T-helper 1 cell treated with Interleukin-12 subunit alpha and Interleukin-12 subunit beta and Interleukin-4 antibody, amounts not matched to agents 30 μg/mL and 1 μg/mL, for 36 hours (primary cell): Measurements from ENCODE around the gene ZC3H18.

Experiments
- H3K27ac Mint-ChIP-seq: one replicate; pipeline ENCODE4 v1.8.0; 2021; ENCODE audit warnings: mild to moderate bottlenecking, mixed read lengths
- H3K27me3 Mint-ChIP-seq: one replicate; pipeline ENCODE4 v1.8.0; 2021; ENCODE audit warnings: low read depth, mixed read lengths
- H3K36me3 Mint-ChIP-seq: one replicate; pipeline ENCODE4 v1.8.0; 2021; ENCODE audit warnings: low read depth, mixed read lengths
- H3K4me1 Mint-ChIP-seq: one replicate; pipeline ENCODE4 v1.8.0; 2021; ENCODE audit warnings: low read depth, mixed read lengths
- H3K4me3 Mint-ChIP-seq: one replicate; pipeline ENCODE4 v1.8.0; 2021; ENCODE audit warnings: mild to moderate bottlenecking, moderate library complexity, mixed read lengths
- H3K9me3 Mint-ChIP-seq: one replicate; pipeline ENCODE4 v1.8.0; 2021; ENCODE audit warnings: mixed read lengths

Gene ZC3H18

DNA sequence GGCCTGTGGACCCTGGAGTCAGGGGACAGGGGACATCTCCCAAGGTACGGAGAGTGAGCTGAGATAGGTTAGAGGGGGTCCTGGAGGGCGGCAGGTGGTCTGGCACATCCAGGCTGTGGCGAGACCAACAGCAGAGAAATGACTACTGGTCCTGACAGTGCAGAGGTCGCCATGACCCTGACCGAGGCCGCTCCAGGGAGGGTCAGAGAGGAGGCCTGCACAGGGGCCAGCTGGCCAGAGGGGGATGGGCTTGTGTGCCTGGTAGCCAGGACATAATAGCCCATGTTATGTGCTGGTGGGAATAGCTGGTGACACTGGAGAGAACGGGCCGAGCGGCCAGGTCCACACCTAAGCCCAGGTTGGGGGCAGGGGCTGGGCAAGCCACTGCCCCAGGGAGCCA lies 40.6 kb upstream of the ZC3H18 start:
- no peaks in the 10 kb centered on the region for H3K36me3 Mint-ChIP-seq

DNA sequence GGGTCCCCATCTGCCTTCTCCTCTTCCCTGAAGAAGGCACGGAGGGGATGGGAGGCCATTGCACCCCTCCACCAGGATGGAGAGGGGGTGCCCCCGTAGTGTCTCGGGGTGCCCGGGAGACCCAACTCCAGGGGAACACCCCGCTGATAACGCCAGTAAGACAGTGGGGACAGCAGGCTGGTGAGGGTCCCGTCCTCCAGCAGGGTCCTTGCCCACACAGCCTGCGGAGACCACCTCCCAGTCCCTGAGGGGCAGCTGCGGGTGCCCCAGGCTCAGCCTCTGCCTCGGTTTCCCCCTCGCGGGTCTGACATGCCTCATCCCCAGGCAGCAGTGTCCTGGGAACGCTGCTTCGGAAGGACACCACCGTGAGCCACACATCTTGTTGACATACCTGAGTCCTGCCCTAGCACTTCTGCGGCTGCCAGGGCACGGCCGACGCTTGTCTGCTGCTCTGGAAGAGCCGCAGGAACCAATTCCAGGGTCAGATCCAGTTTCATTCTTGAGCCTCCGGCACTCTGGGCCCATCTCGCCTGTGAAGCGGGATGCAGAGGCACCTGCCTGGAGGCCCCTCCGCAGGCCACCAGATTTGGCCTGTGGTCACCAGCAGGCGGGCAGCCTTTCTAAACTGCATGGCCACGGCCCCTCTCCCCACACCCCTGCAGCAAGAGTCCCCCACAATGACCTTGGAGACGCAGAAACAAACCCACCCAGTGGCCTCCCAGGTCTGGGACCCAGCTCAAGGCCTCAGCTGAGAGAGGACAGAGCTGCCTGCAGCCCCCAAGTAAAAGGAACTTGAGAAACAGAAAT lies 39.9 kb upstream of the ZC3H18 start:
- Mint-ChIP-seq H3K27ac (no peak overlapping the region), H3K9me3 (no peaks in the 10 kb centered on the region), H3K4me3 (no peak overlapping the region), H3K27me3 (no peaks in the 10 kb centered on the region), H3K36me3 (no peaks in the 10 kb centered on the region), H3K4me1 (peaks cover under 1% of the 10 kb centered on the region)

More for the DNA sequence above, 40.6 kb upstream of the ZC3H18 start:
- H3K27ac Mint-ChIP-seq: no peak overlapping the region
- H3K4me1 Mint-ChIP-seq: no peaks in the 10 kb centered on the region
- no peaks in the 10 kb centered on the region for H3K9me3 Mint-ChIP-seq
- no peaks in the 10 kb centered on the region for H3K27me3 Mint-ChIP-seq
- no peak overlapping the region for H3K4me3 Mint-ChIP-seq

DNA sequence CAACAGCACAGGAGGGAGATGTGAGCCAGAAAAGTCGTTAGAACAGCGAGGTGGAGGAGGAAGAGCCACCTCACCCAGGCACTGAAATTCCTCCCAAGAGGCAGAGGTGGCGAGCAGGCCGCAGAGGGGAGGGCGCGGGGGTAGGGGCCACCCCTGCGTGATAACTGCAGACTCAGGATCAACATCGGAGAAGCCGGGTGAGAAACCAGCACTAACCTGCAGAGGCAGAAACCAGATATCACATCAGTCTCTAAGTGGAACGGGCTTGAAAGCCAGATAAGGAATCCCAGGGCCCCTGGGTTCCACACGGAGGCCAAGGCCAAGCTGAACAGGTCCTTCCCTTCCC lies 39.4 kb upstream of the ZC3H18 start:
- no peak overlapping the region for H3K4me3 Mint-ChIP-seq
- H3K4me1 Mint-ChIP-seq: peaks cover 3% of the 10 kb centered on the region
- H3K9me3 Mint-ChIP-seq: no peaks in the 10 kb centered on the region
- no peaks in the 10 kb centered on the region for H3K36me3 Mint-ChIP-seq
- no peaks in the 10 kb centered on the region for H3K27me3 Mint-ChIP-seq
- H3K27ac Mint-ChIP-seq: no peak overlapping the region

DNA sequence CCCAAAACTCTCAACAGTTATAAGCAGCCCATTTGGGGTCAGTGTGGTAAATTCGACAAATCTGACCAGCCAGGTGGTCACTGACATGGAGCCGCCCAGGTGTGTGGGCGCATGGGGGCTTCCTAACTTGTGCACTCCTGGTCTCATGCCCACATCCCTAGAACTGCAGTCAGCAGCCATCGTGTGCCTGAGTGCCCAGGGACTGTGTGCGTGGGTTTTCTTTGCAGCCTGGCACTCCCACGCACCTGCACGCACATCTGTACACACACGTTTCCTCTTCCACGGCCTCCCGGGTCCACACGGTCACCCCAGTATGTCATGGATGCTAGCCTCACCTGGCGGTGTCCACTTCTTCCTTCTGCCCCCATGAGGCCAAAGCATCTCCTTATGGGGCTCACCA lies 38.9 kb upstream of the ZC3H18 start:
- Mint-ChIP-seq H3K9me3 (no peaks in the 10 kb centered on the region), H3K4me1 (peaks cover 5% of the 10 kb centered on the region), H3K4me3 (no peak overlapping the region), H3K27ac (no peak overlapping the region), H3K27me3 (no peaks in the 10 kb centered on the region), H3K36me3 (no peaks in the 10 kb centered on the region)

DNA sequence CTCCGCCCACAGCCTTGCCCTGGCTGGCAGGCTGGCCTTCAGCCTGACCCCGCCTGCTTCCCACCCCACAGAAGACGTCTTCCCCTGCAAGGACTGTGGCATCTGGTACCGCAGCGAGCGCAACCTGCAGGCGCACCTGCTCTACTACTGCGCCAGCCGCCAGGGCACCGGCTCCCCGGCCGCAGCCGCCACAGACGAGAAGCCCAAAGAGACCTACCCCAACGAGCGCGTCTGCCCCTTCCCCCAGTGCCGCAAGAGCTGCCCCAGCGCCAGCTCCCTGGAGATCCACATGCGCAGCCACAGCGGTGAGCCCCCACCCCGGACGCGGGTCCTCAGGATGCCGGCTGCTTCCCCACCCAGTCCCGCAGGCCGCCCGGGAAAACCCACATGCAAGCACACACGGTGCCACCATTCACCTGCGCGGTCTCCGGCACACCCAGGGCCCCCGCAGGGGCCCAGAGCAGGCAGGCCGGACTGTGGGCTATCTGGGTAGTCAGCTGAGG lies 38.2 kb upstream of the ZC3H18 start:
- H3K4me1 Mint-ChIP-seq: peaks cover 7% of the 10 kb centered on the region
- no peak overlapping the region for H3K27ac Mint-ChIP-seq
- no peaks in the 10 kb centered on the region for H3K9me3 Mint-ChIP-seq
- H3K36me3 Mint-ChIP-seq: no peaks in the 10 kb centered on the region
- no peaks in the 10 kb centered on the region for H3K27me3 Mint-ChIP-seq
- H3K4me3 Mint-ChIP-seq: no peak overlapping the region

DNA sequence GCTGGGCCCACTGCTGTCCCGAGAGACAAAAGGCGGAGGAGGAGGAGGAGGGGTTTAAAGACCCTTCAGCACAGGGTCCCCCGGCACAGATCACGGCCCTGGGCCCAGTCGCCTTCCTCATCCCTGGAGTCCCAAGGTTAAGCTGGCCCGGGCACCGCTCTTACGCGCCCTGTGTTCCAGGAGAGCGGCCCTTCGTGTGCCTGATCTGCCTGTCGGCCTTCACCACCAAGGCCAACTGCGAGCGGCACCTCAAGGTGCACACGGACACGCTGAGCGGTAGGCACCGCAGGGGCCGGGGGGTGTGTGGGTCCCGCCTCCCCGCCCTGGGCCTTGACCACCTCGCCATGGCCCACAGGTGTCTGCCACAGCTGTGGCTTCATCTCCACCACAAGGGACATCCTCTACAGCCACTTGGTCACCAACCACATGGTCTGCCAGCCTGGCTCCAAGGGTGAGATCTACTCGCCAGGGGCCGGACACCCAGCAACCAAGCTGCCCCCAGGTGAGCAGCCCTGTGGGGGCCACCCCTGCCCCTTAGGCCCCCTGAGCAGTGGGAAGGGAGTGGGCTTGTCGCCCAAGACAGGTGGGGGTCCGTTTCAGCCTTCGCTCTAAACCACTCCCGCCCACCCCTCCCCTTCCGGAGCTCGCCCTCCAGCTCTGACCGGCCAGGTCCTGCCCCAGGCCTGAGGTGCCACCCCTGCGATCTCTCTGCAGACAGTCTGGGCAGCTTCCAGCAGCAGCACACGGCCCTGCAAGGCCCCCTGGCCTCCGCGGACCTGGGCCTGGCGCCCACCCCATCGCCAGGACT lies 37.6 kb upstream of the ZC3H18 start:
- Mint-ChIP-seq H3K36me3 (no peaks in the 10 kb centered on the region), H3K9me3 (no peaks in the 10 kb centered on the region), H3K27ac (no peak overlapping the region), H3K27me3 (no peaks in the 10 kb centered on the region), H3K4me3 (no peak overlapping the region), H3K4me1 (peaks cover 7% of the 10 kb centered on the region)

DNA sequence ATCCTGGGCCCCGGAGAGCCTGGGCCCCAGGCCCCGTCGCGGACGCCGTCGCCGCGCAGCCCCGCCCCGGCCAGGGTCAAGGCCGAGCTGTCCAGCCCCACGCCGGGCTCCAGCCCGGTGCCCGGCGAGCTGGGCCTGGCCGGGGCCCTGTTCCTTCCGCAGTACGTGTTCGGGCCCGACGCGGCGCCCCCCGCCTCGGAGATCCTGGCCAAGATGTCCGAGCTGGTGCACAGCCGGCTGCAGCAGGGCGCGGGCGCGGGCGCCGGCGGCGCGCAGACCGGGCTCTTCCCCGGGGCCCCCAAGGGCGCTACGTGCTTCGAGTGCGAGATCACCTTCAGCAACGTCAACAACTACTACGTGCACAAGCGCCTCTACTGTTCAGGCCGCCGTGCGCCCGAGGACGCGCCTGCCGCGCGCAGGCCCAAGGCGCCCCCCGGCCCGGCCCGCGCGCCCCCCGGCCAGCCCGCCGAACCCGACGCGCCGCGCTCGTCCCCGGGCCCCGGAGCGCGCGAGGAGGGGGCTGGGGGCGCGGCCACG lies 36.8 kb upstream of the ZC3H18 start:
- no peak overlapping the region for H3K27ac Mint-ChIP-seq
- no peaks in the 10 kb centered on the region for H3K27me3 Mint-ChIP-seq
- H3K4me3 Mint-ChIP-seq: no peak overlapping the region
- H3K4me1 Mint-ChIP-seq: peaks cover 7% of the 10 kb centered on the region
- no peaks in the 10 kb centered on the region for H3K36me3 Mint-ChIP-seq
- no peaks in the 10 kb centered on the region for H3K9me3 Mint-ChIP-seq

DNA sequence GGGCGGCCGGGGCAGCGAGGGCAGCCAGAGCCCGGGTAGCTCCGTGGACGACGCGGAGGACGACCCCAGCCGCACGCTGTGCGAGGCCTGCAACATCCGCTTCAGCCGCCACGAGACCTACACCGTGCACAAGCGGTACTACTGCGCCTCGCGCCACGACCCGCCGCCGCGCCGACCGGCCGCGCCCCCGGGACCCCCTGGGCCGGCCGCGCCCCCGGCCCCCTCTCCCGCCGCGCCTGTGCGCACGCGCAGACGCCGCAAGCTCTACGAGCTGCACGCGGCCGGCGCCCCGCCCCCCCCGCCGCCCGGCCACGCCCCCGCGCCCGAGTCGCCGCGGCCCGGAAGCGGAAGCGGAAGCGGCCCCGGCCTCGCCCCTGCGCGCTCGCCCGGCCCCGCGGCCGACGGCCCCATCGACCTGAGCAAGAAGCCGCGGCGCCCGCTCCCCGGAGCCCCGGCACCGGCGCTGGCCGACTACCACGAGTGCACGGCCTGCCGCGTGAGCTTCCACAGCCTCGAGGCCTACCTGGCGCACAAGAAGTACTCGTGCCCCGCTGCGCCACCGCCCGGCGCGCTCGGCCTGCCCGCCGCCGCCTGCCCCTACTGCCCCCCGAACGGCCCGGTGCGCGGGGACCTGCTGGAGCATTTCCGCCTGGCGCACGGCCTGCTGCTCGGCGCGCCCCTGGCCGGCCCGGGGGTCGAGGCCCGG lies 36.1 kb upstream of the ZC3H18 start:
- no peaks in the 10 kb centered on the region for H3K9me3 Mint-ChIP-seq
- peaks cover 3% of the 10 kb centered on the region for H3K27me3 Mint-ChIP-seq
- H3K4me3 Mint-ChIP-seq: no peak overlapping the region
- H3K4me1 Mint-ChIP-seq: peaks cover 7% of the 10 kb centered on the region
- H3K27ac Mint-ChIP-seq: no peak overlapping the region
- H3K36me3 Mint-ChIP-seq: no peaks in the 10 kb centered on the region

DNA sequence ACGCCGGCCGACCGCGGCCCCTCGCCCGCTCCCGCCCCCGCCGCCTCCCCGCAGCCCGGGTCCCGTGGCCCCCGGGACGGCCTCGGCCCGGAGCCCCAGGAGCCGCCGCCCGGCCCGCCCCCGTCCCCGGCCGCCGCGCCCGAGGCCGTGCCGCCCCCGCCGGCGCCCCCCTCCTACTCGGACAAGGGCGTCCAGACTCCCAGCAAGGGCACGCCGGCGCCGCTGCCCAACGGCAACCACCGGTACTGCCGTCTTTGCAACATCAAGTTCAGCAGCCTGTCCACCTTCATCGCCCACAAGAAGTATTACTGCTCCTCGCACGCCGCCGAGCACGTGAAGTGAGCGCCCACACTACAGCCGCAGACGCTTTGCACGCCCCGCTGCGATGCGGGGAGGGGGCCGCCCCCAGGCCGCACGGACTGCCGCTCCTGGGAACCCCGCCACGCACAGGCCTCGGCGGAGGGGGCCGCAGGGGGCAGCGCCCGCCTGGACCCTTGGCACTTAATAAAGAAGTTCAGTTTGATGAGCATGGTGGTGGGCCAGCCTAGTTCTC lies 35.5 kb upstream of the ZC3H18 start:
- Mint-ChIP-seq H3K36me3 (no peaks in the 10 kb centered on the region), H3K9me3 (no peaks in the 10 kb centered on the region), H3K27ac (peak overlapping the region; percentile 84), H3K27me3 (peaks cover 3% of the 10 kb centered on the region), H3K4me3 (peak overlapping the region; percentile 74), H3K4me1 (peaks cover 7% of the 10 kb centered on the region)

DNA sequence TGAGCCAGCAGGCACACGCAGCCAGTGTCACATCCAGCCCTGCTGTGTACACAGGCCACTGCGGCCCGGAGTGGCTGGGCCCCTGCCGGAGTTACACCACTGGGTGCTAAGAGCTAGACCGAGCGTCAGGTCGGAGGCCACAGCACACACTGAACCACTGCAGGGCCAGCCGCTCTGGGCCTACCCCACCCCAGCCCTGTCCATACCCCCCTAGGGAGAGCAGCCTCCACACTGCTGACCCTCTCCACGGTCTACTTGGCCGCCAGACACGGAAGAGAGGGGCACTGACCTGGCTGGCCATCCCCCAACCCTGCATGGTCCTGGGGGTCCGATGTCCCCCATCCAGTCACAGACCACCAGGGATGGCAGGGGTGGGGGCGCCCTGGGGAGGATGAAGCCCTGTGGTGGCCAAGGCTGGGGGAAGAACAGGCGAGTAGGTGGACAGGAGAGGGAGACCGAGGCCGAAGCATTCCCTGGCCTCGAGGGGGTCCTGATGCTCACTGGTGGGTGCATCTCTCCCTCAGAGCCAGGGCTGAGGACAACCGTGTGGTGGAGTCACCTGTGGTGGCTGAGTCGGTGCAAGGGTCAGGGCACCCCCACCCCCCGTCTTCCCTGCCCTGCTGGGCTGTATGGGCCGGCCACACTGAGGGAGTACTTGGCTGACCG lies 34.9 kb upstream of the ZC3H18 start:
- Mint-ChIP-seq H3K4me1 (peaks cover 7% of the 10 kb centered on the region), H3K9me3 (no peaks in the 10 kb centered on the region)

DNA sequence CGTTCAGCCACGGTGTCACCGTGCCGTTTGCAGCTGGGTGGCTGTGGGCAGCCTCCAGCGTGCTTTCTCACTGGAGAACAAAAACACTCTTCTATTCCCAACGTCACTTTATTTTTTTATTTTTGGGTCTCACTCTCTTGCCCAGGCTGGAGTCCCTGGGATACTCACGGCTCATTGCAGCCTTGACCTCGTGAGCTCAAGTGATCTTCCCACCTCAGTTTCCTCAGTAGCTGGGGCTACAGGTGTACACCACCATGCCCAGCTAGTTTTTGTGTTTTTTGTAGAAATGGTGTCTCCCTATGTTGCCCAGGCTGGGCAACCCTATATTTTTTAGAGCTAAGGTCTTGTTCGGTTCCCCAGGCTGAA lies 34.4 kb upstream of the ZC3H18 start:
- Mint-ChIP-seq H3K27ac (peak overlapping the region; percentile 77), H3K4me1 (peaks cover 7% of the 10 kb centered on the region), H3K36me3 (no peaks in the 10 kb centered on the region), H3K4me3 (peak overlapping the region; percentile 74), H3K27me3 (peaks cover 3% of the 10 kb centered on the region), H3K9me3 (no peaks in the 10 kb centered on the region)

More for the DNA sequence above, 34.9 kb upstream of the ZC3H18 start:
- peak overlapping the region; percentile 74 for H3K4me3 Mint-ChIP-seq
- H3K36me3 Mint-ChIP-seq: no peaks in the 10 kb centered on the region
- H3K27me3 Mint-ChIP-seq: peaks cover 3% of the 10 kb centered on the region
- H3K27ac Mint-ChIP-seq: peak overlapping the region; percentile 84

DNA sequence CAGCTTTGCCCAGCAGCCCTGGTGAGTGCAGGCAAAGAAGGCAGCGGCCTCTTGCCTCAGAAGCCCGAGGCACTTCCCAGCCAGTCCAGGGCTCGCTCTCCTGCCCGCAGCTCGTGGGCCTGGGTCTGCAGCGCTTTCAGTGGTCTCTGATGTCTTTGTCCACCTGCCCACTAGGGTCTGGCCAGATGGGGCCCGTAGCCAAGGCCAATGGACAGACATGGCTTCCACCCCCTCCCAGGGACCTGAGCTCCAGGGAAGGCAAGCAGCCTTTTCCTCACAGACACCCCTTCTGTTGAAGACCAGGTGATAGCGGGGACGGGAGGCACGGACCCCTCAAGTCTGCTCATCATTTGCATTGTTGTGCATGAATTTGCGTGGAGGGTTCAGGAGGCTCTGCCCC lies 33.7 kb upstream of the ZC3H18 start:
- Mint-ChIP-seq H3K9me3 (no peaks in the 10 kb centered on the region), H3K27ac (no peak overlapping the region), H3K4me3 (no peak overlapping the region), H3K27me3 (peaks cover 3% of the 10 kb centered on the region), H3K4me1 (peaks cover 7% of the 10 kb centered on the region), H3K36me3 (no peaks in the 10 kb centered on the region)

DNA sequence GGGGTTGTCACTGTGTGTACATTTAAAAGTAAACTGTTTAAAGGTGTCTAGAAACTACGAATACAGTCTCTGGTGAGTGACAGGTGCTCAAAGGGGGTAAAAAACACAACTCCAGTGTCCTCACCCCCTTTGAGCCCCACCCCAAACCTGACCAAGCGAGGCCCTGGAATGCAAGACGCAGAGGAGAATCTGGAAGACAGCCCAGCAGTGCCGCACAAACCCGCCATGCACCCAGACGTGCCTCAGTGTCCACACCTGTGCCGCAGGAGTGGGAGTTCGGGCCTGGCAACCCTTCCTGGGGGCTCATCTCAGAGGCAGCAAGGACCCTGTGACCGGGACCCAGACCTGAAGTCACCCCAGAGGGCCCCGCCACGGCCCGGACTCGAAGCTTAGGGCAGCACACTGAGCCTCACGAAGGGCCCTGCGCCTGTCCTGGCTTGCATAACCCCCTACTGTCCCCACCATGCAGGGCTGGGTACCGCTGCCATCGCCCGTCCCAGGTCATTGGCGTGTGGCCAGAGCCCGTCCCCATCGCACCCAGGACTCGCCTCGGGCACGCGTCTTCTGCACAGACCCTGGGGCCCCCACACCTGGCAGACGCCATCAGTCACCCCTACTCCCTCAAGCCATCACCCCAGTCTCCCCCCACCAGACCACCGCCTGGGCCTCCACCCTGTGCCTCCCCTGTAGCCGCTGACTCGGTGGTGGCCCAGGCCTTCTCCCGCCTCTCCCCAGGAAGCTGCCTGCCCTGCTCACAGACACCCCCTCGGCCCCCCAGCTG lies 33.0 kb upstream of the ZC3H18 start:
- peaks cover 7% of the 10 kb centered on the region for H3K4me1 Mint-ChIP-seq
- H3K27ac Mint-ChIP-seq: no peak overlapping the region
- H3K4me3 Mint-ChIP-seq: no peak overlapping the region
- H3K9me3 Mint-ChIP-seq: no peaks in the 10 kb centered on the region
- peaks cover 3% of the 10 kb centered on the region for H3K27me3 Mint-ChIP-seq
- H3K36me3 Mint-ChIP-seq: no peaks in the 10 kb centered on the region
